Activated CD8-positive, alpha-beta memory T cell treated with anti-CD3 and anti-CD28 coated beads, Interleukin-2, amount 50 U/mL, for 24 hours (primary cell): ENCODE data around the gene CLOCK.

Experiments
- DNase-seq: peaks from one replicate; pipeline ENCODE4 v3.0.0-alpha.2; 2020; ENCODE audit errors: extremely low read depth

Gene CLOCK

GRCh38 chr4:55483315-55483714 is 63.4 kb downstream of the CLOCK start:
- DNase-seq, result no peak

DNA sequence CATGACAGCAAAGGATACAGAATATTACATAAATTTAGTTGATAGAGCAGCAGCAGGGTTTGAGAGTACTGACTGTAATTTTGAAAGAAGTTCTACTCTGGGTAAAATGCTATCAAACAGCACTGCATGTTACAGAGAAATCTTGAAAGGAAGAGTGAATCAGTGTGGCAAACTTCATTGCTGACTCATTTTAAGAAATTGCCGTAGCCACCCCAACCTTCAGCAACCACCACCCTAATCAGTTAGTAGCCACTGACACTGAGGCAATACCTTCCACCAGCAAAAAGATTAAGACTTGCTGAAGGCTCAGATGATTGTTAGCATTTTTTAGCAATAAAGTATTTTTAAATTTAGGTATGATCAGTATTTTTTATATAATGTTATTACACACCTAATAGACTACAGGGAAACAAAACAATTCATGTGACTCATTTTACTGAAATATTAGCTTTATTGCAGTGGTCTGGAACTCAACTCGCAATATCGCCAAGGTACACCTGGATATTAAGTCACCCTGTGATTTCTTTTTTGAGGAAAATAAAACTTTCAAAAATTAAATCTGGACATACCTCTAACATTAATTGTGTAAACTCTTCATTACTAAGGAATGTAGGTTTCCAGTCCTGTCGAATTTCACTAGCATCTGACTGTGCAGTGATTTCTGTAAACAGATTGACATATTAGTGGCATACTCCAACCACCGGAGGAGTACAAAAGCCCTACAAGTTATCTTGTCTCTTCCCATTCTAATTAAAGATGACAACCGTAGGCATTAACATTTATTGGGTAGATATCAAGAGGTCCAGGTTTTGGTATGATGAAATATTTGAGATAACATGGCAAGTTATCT is 71.1 kb downstream of the CLOCK start:
- no peak for DNase-seq

DNA sequence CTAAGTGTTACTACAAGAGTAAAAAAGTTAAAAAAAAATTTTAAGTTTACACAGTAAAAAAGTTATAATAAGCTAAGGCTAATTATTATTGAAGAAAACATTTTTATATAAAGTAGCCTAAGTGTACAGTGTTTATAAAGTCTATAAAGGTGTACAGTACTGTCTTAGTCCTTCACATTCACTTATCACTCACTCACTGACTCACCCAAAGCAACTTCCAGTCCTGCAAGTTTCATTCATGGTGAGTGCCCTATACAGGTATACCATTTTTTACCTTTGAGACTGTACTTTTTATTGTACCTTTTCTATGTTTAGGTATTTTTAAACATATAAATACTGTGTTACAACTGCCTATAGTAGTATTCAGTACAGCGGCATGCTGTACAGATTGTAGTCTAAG is 76.7 kb downstream of the CLOCK start:
- DNase-seq, result no peak

DNA sequence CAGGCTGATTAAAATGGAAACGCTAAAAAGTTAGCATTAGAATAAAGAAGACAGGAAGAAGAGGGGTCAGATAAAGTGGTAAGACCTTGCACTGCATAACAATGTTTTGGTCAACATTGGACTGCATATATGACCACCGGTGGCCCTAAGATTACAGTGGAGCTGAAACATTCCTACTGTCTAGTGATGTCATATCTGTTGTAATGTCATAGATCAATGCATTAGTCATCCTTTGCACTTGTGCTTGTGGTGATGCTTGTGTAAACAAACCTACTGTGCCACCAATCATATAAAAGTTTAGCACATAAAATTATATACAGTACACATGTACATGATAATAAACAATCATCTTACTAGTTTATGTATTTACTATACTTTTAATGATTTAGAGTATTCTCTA is 78.0 kb downstream of the CLOCK start:
- no peak for DNase-seq

- no peak for DNase-seq
These were observed 80.7 kb downstream of the CLOCK start for GRCh38 chr4:55466001-55466400.

GRCh38 chr4:55458611-55459010 is 88.1 kb downstream of the CLOCK start:
- DNase-seq, result no peak

DNA sequence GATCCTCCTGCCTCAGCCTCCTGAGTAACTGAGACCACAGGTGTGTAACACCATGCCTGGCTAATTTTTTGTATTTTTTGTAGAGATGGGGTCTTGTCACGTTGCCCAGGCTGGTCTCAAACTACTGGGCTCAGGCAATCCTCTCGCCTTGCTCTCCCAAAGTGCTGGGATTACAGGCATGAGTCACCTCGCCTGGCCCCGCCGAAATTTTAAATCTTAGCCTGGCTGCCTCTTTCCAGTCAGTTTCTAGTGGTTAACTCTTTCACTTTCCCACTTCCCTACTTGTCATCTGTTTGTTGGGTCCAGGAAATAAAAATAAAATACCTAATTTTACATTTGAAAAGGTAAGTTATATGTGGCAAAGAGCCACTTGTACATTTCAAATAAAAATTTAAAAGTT is 88.5 kb downstream of the CLOCK start:
- DNase-seq, result no peak

- no peak for DNase-seq
These were observed 96.1 kb downstream of the CLOCK start for GRCh38 chr4:55450566-55450965.

GRCh38 chr4:55447831-55448230 is 98.9 kb downstream of the CLOCK start:
- no peak for DNase-seq

DNA sequence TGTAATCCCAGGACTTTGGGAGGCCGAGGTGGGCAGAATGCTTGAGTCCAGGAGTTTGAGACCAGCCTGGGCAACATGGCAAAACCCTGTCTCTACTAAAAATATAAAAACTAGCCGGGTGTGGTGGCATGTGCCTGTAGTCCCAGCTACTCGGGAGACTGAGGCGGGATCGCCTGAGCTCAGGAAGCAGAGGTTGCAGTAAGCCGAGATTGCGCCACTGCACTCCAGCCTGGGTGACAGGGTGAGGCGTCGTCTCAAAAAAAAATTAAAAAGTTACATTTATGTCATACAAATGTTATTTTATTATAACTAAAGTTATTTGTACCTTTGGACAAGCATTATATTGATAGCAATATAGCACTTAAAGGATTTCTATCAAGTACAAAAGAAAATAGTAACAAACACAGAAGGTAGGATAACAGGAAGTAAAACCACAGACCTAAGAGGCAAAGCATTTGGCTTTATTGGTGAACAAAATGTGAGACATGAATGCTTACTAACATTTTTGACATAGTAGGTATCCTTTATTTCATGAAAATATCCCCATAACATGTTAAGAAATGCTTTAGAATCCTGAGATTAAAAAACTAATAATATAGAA is 99.5 kb downstream of the CLOCK start:
- DNase-seq, result no peak

- no peak for DNase-seq
These were observed 100.2 kb downstream of the CLOCK start for GRCh38 chr4:55446578-55446922.

DNA sequence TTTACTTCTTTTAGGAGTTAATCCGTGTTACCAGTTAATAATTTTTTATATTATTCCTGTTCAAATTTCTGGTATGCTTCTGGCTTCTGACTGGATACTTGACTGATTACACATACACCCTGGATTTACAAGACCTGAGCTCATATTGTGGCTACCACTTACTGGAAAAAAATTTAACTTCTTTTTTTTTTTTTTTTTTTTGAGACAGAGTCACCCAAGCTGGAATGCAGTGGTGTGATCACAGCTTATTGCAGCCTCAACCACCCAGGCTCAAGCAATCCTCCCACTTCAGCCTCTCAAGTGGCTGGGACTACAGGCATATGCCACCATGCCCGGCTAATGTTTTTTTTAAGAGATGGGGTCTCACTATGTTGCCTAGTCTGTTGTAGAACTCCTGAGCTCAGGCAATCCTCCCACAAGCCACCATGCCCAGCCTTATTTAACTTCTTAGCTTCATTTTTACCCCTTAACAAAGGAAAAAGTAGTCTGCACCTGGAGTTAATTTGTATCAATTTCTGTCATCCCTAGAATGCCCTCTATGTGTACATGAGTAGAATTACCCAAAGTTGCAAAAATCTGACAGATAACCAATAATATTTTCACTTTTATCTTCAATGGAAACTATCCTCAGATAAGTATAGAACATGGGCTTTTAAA is 100.7 kb downstream of the CLOCK start:
- DNase-seq, result no peak

DNA sequence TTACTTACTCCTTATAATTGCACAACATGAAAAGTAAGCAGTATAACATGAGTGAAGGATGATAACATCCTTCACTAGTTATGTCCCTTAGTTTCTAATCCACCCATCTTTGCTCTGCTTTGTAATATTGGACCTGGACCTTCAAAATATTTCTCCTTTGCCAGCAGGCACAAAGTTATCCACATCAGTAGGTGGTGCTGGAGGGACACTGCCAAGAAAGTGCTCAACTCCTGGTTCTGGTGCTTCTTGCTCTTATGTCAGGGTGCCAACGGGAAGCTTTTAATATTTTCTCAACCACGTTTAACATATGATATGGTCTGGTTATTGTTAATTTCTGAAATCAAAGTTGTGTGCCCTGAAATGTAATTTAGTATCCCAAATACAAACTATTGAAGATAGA is 101.9 kb downstream of the CLOCK start:
- no peak for DNase-seq

DNA sequence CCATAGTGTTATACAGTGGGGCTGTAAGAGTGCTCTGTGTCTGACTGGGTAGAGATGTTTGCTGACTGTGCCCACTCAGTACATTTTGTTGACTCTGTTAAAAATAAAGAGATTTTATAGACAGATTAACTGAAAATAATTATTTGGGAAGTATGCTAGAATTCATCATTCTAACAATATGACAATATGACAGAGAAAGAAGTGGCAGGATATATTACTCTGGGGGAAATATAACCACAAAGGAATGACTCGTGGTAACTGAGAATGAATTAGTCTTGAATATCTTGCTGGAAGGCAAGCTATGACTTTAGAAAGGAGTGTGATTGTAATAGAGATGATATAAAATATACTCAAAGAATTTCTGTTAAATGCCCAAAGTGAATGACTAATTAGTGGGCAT is 104.2 kb downstream of the CLOCK start:
- no peak for DNase-seq

DNA sequence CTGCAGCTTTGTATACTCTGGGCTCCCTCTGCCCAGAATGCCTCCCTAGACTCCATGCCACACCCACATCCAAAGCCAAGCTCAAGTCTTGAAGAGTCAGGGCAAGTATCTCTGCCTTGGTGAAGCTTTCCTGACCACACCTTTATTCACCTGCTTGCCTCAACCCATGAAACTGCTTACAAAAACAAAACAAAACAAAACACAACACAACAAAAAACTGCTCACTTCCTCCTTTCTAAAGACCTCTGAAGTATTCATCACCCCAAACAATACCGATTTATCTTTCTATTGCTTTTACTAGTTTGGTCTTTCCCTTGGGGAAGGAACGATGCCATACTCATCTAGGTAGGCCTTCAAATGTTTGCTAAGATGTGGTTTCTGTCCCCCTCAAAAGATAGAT is 105.9 kb downstream of the CLOCK start:
- DNase-seq, result no peak

GRCh38 chr4:55439023-55439422 is 107.7 kb downstream of the CLOCK start:
- DNase-seq, result no peak

GRCh38 chr4:55438314-55438713 is 108.4 kb downstream of the CLOCK start:
- no peak for DNase-seq

DNA sequence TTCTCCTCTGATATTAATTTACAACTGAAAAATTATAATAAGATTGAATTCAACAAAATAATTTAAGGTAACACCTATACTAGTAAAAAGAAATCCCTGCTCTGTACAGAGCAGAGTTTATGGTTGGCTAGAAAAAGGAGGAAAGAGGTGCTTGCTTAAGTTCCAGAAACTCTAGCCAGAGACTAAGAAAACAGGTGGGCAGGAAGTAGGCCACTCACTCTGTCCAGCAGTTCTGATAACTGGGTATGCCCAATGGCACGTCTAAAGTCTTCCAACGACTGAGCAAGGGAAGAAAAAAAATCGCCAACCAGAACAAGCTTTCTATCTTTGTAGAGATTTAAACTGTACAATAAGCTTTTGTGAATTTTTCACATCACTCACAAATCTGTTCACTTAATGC is 108.9 kb downstream of the CLOCK start:
- DNase-seq, result no peak

DNA sequence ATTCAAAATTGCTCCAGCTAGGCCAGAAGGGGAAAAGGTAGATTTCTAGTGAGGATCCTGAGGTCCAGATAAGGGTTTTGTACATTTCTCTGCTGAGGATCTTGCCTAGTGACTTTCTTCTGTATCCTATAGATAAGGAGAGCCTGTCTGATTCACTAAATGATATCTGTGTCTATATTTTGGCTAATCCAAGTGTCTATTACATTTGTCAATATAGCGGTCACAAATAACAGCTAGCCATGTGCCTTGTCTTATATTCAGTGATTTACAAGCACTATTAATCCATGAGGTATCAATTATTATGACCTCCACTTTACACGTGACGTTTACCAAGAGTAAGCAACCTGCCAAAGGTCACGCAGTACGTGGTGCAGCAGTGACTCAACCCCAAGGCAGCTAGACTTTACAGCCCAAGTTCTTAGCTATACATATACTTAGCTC is 109.3 kb downstream of the CLOCK start:
- DNase-seq, result no peak

DNA sequence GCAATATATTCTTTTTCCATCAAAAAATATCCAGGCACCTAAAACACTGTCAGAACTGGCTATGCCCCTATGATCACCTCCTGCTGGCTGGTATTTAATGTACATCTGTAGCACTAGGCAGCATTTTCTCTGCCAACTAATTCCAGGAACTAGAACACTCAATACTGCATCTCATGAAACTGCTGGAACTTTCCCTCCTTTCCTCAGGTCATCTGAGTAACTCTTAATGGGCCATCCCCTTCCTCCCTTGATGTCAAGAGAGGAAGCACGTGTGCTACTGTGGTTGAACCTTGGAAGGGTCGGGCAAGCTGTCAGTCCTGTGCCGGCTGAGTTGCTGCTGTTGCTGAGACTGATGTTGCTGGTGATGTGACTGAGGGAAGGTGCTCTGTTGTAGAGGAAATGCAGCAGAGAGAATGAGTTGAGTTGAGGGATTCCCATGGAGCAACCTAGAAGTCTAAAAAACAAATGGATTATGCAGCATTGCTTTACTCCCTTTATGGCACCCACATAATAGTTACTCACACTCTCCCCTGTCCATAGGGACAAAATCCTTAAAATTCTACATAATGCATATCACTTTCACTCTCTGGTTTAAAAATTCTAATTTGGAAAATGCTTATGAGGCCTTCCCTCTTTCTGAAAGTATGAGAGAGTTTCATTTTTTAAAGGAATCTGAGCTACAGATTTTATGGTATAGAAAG is 111.4 kb downstream of the CLOCK start:
- DNase-seq, result no peak

DNA sequence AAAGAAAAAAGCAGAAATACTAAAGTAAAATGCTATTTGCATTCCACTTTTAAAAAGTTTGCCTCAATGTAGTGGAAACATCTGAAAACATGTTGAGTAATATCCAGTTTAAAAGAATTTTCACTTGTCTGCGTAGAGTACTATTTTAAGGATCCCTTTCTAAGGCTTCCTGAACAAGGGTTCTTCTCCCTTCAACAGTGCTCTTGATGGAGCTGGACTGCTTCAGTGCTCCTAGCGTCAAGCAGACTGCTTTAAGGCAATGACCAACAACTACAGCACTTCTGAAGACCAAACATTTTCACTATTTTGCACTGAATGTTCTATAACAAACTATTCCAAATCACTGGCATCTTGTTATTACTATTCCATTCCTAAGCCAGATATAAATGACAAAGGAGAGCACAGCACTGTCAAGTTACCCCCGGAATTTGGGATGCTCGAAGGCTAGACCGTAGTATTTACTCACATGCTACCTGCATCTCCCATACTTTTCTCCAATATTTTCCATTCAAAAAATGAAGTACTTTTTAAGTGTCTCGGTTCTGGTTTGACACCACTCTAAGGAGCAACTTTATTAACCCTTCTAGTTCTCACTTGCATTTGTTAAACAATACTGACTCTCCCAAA is 114.9 kb downstream of the CLOCK start:
- no peak for DNase-seq

DNA sequence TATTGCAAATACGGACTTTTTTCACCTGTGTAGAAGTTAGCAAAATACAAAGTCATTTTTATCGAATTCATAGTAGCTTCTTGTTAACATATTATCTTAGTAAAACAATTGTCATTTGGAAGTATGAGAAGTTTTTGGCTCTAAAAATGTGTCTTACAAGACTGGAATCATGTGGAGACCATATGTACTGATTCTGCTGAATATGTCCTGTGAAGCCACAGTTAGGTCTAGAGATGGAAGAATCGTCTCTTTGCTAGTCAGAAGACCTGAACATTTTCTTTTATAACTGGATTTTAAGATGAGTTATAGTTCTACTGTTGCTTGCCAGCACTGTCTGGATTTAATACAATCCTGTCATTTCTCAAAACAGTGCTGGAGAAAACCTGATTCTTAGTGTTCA is 121.9 kb downstream of the CLOCK start:
- DNase-seq, result no peak
